HL-60 (cell line): Measurements from ENCODE around the gene SAMSN1.

Source experiments
- GABPA ChIP-seq: IDR thresholded peaks from 2 replicates; pipeline ENCODE4 v1.6.1; 2012; ENCODE audit warnings: low read depth
- POLR2AphosphoS5 ChIP-seq: IDR thresholded peaks from 2 replicates; pipeline ENCODE4 v1.6.1; 2012; ENCODE audit warnings: low read depth
- TF ChIP-seq, protein P1 (sequence below): IDR thresholded peaks from one replicate; pipeline ENCODE4 v1.5.1; 2011; ENCODE audit warnings: low read length, control low read depth, inconsistent platforms; ENCODE audit not compliant: insufficient read depth

DNA sequence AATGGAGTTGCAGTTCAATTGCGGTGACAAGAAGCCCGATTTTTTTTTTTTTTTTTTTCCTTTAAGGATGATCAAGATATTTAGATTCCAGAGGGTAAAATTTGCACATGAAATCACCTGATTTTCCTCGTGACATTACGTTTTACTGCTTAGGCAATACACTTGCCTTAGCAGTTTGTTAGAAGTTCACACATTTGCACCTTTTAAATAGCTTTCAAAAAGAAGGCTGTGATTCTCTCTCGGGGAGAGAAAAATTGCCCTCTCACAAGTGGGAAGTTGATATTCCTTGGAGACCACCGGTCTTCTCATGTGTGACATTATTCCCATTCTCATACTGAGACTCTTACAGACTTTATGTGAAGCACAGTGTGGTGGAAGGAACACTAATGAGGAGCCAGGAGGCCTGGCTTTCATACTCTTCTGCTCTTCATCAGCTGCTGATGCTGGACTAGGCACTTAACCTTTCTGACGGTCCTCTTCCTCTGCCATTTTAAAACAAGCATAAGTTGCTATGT, 93.3 kb downstream of the SAMSN1 start:
- TF ChIP-seq, protein P1, sequence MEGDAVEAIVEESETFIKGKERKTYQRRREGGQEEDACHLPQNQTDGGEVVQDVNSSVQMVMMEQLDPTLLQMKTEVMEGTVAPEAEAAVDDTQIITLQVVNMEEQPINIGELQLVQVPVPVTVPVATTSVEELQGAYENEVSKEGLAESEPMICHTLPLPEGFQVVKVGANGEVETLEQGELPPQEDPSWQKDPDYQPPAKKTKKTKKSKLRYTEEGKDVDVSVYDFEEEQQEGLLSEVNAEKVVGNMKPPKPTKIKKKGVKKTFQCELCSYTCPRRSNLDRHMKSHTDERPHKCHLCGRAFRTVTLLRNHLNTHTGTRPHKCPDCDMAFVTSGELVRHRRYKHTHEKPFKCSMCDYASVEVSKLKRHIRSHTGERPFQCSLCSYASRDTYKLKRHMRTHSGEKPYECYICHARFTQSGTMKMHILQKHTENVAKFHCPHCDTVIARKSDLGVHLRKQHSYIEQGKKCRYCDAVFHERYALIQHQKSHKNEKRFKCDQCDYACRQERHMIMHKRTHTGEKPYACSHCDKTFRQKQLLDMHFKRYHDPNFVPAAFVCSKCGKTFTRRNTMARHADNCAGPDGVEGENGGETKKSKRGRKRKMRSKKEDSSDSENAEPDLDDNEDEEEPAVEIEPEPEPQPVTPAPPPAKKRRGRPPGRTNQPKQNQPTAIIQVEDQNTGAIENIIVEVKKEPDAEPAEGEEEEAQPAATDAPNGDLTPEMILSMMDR, result no peak
- no peak for TF ChIP-seq POLR2AphosphoS5
- TF ChIP-seq GABPA, result no peak
